Keratinocyte (primary cell): Measurements from ENCODE around the gene CRHBP. TPM values are rescaled to one million over a fixed set of nuclear protein-coding genes. Genes with fewer than 3 reads are reported as not detected.

ENCODE experiments used
- DNase-seq: peaks from one replicate; pipeline ENCODE4 v3.0.0-alpha.2; 2011; ENCODE audit warnings: low read depth, missing footprints, low spot score
- FAIRE-seq: peaks from 2 replicates; lab custom pipeline; 2011; peaks lifted over from hg19 to GRCh38; lab: Jason Lieb, UNC
- H2AFZ ChIP-seq: 2 replicates; pipeline ENCODE4 v1.6.0; 2012; ENCODE audit warnings: low read length, control low read depth, inconsistent platforms; ENCODE audit not compliant: control insufficient read depth
- H3K27ac ChIP-seq: 2 replicates; pipeline ENCODE4 v1.5.1; 2011; ENCODE audit warnings: low read length; ENCODE audit not compliant: control insufficient read depth, insufficient read depth
- H3K27me3 ChIP-seq: 3 replicates; pipeline ENCODE4 v1.6.0; 2011; ENCODE audit warnings: low read length; ENCODE audit not compliant: control insufficient read depth, insufficient read depth; ENCODE audit errors: extremely low read depth
- H3K36me3 ChIP-seq, 2 experiments: 2 replicates in 1 of 2; 3 replicates in 1 of 2; pipeline ENCODE4 v1.5.1; 2011; ENCODE audit warnings: low read length in 2 of 2, mild to moderate bottlenecking in 1 of 2; ENCODE audit not compliant: control insufficient read depth in 2 of 2, insufficient read depth in 2 of 2; ENCODE audit errors: extremely low read depth in 1 of 2
- H3K4me1 ChIP-seq: 3 replicates; pipeline ENCODE4 v1.5.1; 2011; ENCODE audit warnings: low read length; ENCODE audit not compliant: control insufficient read depth, insufficient read depth; ENCODE audit errors: extremely low read depth
- H3K4me2 ChIP-seq: 3 replicates; pipeline ENCODE4 v1.6.0; 2011; ENCODE audit warnings: low read depth, low read length; ENCODE audit not compliant: control insufficient read depth, insufficient read depth; ENCODE audit errors: extremely low read depth
- H3K4me3 ChIP-seq, 3 experiments: fragments of 200-600 bp in 1 of 3; sonication (generic) in 1 of 3; 2 replicates in 2 of 3; 3 replicates in 1 of 3; pipeline ENCODE4 v1.5.1; 2011 to 2016; ENCODE audit warnings: low read length in 3 of 3, mild to moderate bottlenecking in 3 of 3, control low read depth in 2 of 3, inconsistent platforms in 1 of 3, low read depth in 1 of 3, mixed read lengths in 1 of 3, mixed run types in 1 of 3, moderate library complexity in 1 of 3; ENCODE audit not compliant: control insufficient read depth in 2 of 3, insufficient read depth in 2 of 3; ENCODE audit errors: extremely low read depth in 1 of 3
- H3K79me2 ChIP-seq: 2 replicates; pipeline ENCODE4 v1.6.0; 2012; ENCODE audit warnings: low read length; ENCODE audit not compliant: control insufficient read depth, insufficient read depth
- H3K9ac ChIP-seq: 3 replicates; pipeline ENCODE4 v1.6.0; 2011; ENCODE audit warnings: low read length; ENCODE audit not compliant: control insufficient read depth, insufficient read depth; ENCODE audit errors: extremely low read depth
- H3K9me1 ChIP-seq: 3 replicates; pipeline ENCODE4 v1.6.0; 2011; ENCODE audit warnings: low read length; ENCODE audit not compliant: control insufficient read depth, insufficient read depth; ENCODE audit errors: extremely low read depth
- H3K9me3 ChIP-seq: 2 replicates; pipeline ENCODE4 v1.5.1; 2012; ENCODE audit warnings: low read depth, low read length; ENCODE audit not compliant: control insufficient read depth
- H4K20me1 ChIP-seq: 3 replicates; pipeline ENCODE4 v1.6.0; 2011; ENCODE audit warnings: low read length; ENCODE audit not compliant: control insufficient read depth, insufficient read depth; ENCODE audit errors: extremely low read depth
- CTCF ChIP-seq, 3 experiments: IDR thresholded peaks in 1 of 3; conservative IDR thresholded peaks in 1 of 3; optimal IDR thresholded peaks in 1 of 3; 2 replicates in 2 of 3; 3 replicates in 1 of 3; pipeline versions ENCODE3 to v1.5.1; 2011; ENCODE audit warnings: low read length in 3 of 3, mild to moderate bottlenecking in 3 of 3, moderate library complexity in 2 of 3, control low read depth in 1 of 3, inconsistent platforms in 1 of 3; ENCODE audit not compliant: insufficient read depth in 2 of 3; ENCODE audit errors: extremely low read depth in 1 of 3
- EZH2 ChIP-seq: IDR thresholded peaks from one replicate; pipeline ENCODE4 v1.6.1; 2012; ENCODE audit warnings: inconsistent platforms, mild to moderate bottlenecking, low read length, moderate library complexity
- dilution Hi-C: fragments of 300-500 bp; cut with MboI; formaldehyde crosslinking; loops from one replicate; pipeline ENCODE4 v1.7.0; 2020; ENCODE audit warnings: low sequenced_read_pairs; ENCODE audit not compliant: extremely low pct_ligation_motif_present
- polyA plus RNA-seq, 5 experiments: library from polyadenylated mRNA; depleted of rRNA in 3 of 5; stranded (reverse) in 3 of 5; stranded (forward) in 1 of 5; unstranded in 1 of 5; fragments of >200 nt; gene quantifications; 1 replicate in 1 of 5; 2 replicates in 3 of 5; 3 replicates in 1 of 5; pipeline versions ENCODE4 v1.2.1 to v1.2.3, GENCODE V29; 2011 to 2012; ENCODE audit warnings: missing spikeins in 2 of 5, low read depth in 1 of 5, low replicate concordance in 1 of 5

Gene CRHBP
- polyA plus RNA-seq, 1 donor (not counting 4 experiments of a cell fraction or from before 2014, with no cell fraction given) = not detected

- Histone ChIP-seq H3K27me3 (peaks cover 9% of the 10 kb centered on the region), H2AFZ (no peak overlapping the region), H4K20me1 (no peaks in the 10 kb centered on the region), H3K4me3 (no peak overlapping the region), H3K4me1 (no peaks in the 10 kb centered on the region), H3K9ac (no peak overlapping the region), H3K9me1 (no peaks in the 10 kb centered on the region), H3K4me2 (no peak overlapping the region), H3K9me3 (no peaks in the 10 kb centered on the region), H3K36me3 (no peaks in the 10 kb centered on the region), H3K79me2 (no peaks in the 10 kb centered on the region), H3K27ac (no peak overlapping the region)
- no peak for FAIRE-seq
- no peak for DNase-seq
- no peak for TF ChIP-seq CTCF (optimal IDR thresholded peaks at IDR 0.05 in 1 of 3, IDR thresholded peaks at IDR 0.05 in 1 of 3, conservative IDR thresholded peaks at IDR 0.05 in 1 of 3; ENCODE audit: extremely low read depth in 1 of 3, insufficient read depth in 2 of 3, low read length in 3 of 3)
- no peak for TF ChIP-seq EZH2
- dilution Hi-C loops = no loop called here
These were observed 11.8 kb upstream of the CRHBP start for GRCh38 chr5:76941000-76941399.

- TF ChIP-seq EZH2 (no peak), CTCF (optimal IDR thresholded peaks at IDR 0.05 in 1 of 3, IDR thresholded peaks at IDR 0.05 in 1 of 3, conservative IDR thresholded peaks at IDR 0.05 in 1 of 3; ENCODE audit: extremely low read depth in 1 of 3, insufficient read depth in 2 of 3, low read length in 3 of 3) (no peak)
- Histone ChIP-seq H3K27ac (no peak overlapping the region), H3K4me2 (no peak overlapping the region), H3K4me1 (no peaks in the 10 kb centered on the region), H3K36me3 (no peaks in the 10 kb centered on the region), H3K79me2 (no peaks in the 10 kb centered on the region), H3K4me3 (no peak overlapping the region), H2AFZ (no peak overlapping the region), H3K9ac (no peak overlapping the region), H3K27me3 (peaks cover 9% of the 10 kb centered on the region), H3K9me3 (no peaks in the 10 kb centered on the region), H3K9me1 (no peaks in the 10 kb centered on the region), H4K20me1 (no peaks in the 10 kb centered on the region)
- DNase-seq (no peak), FAIRE-seq (no peak)
- dilution Hi-C loops = no loop called here
These were observed 11.4 kb upstream of the CRHBP start for GRCh38 chr5:76941442-76941841.
